ENCODE results near the gene SLC16A11.
"Not testable (repeated sequence)": the region's sequence is repeated elsewhere in the genome, so short reads cannot be mapped to it uniquely, and the experiment has no call there.

- TF ChIP-seq CTCF (conservative IDR thresholded peaks at IDR 0.05; ENCODE audit: low read length); EZH2phosphoT487 (IDR thresholded peaks at IDR 0.05; ENCODE audit: borderline replicate concordance): not testable (repeated sequence)
Measured at GRCh38 chr17:7088442-7088841, 44.5 kb upstream of the SLC16A11 start.

All from Loucy (cell line).